Measurements from ENCODE around the gene ATL1.

ATL1 gene

GRCh38 chr14:50520947-50521815, 38.8 kb upstream of the ATL1 start:
- no peak overlapping the region for H3K27ac ChIP-seq (replicated peaks; ENCODE audit: low read length)
- WGBS, 2 donors (ENCODE audit: extremely low coverage in 2 of 2, insufficient read length in 2 of 2, insufficient replicate concordance in 1 of 2), result no CpG with 5 or more reads among the region's 5 CpGs
- no peak overlapping the region for H4K91ac ChIP-seq (ENCODE audit: low read depth, low read length, poor library complexity)
- no peak overlapping the region for H4K8ac ChIP-seq (ENCODE audit: low read depth, low read length)
- peaks cover 0 to 20% of the 10 kb centered on the region in 2 donors for H3K9me3 ChIP-seq (replicated peaks in 1 of 2; ENCODE audit: control insufficient read depth in 2 of 2, insufficient read depth in 1 of 2, low read depth in 1 of 2, low read length in 2 of 2)
- H3K9ac ChIP-seq (ENCODE audit: low read depth, low read length, poor library complexity), result no peak overlapping the region
- no peak overlapping the region for H2BK12ac ChIP-seq (ENCODE audit: low read length)
- H2AFZ ChIP-seq (ENCODE audit: low read length), result no peak overlapping the region
- no peak overlapping the region for H3K23ac ChIP-seq (ENCODE audit: low read depth, low read length, poor library complexity)
- H3K14ac ChIP-seq (ENCODE audit: low read length), result no peak overlapping the region
- H3K27me3 ChIP-seq (ENCODE audit: control insufficient read depth in 3 of 3, insufficient read depth in 3 of 3, low read depth in 1 of 3, low read length in 3 of 3), result no peaks in the 10 kb centered on the region
- no peak overlapping the region for H2BK5ac ChIP-seq (ENCODE audit: low read length)
- no peak overlapping the region for H3K4me2 ChIP-seq (ENCODE audit: insufficient read depth, low read length, poor library complexity, severe bottlenecking)
- no peak overlapping the region for H3K4ac ChIP-seq (ENCODE audit: low read length)
- no peak overlapping the region for H2BK120ac ChIP-seq (ENCODE audit: low read depth, low read length)
- DNase-seq (ENCODE audit: low spot score), result no peak
- H3K4me3 ChIP-seq (ENCODE audit: low read length in 2 of 2), result no peak overlapping the region
- H2AK5ac ChIP-seq (ENCODE audit: low read depth, low read length), result no peak overlapping the region
- H3K79me1 ChIP-seq (ENCODE audit: low read depth, low read length), result peaks cover 7% of the 10 kb centered on the region
- H3K4me1 ChIP-seq (ENCODE audit: control insufficient read depth in 2 of 2, insufficient read depth in 1 of 2, low read depth in 1 of 2, low read length in 2 of 2), result peaks cover 0 to 4% of the 10 kb centered on the region in 2 donors
- H3K36me3 ChIP-seq (replicated peaks in 1 of 2; ENCODE audit: control insufficient read depth in 2 of 2, insufficient read depth in 2 of 2, low read length in 2 of 2), result peaks cover 0 to 52% of the 10 kb centered on the region in 2 donors
- H3K18ac ChIP-seq (ENCODE audit: low read length), result no peak overlapping the region
- no peak overlapping the region for H2BK15ac ChIP-seq (ENCODE audit: low read length)

DNA sequence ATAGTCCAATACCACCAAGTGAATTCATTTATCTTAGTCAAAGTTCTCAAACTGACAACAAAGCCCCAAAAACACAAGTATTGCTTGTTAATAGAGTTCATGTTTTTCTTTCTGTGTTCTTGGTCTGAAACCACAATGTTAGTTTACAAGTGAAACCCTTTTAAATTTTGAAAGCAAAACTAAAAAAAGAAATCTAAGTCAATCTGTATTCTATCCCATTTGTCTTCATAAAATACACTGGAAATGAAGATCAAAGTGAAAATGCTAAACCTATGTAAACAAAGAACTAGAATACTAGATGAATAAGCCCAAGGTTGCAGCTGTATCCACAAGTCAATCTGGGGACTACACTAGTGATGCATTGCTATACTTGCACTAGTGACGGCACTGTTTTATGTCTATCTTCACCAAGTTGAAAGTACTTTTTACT, 38.0 kb upstream of the ATL1 start:
- Histone ChIP-seq H2BK120ac (ENCODE audit: low read depth, low read length) (no peak overlapping the region), H3K18ac (ENCODE audit: low read length) (no peak overlapping the region), H3K4me2 (ENCODE audit: insufficient read depth, low read length, poor library complexity, severe bottlenecking) (no peak overlapping the region), H3K4me1 (ENCODE audit: control insufficient read depth in 2 of 2, insufficient read depth in 1 of 2, low read depth in 1 of 2, low read length in 2 of 2) (peaks cover 0 to 4% of the 10 kb centered on the region in 2 donors), H3K14ac (ENCODE audit: low read length) (no peak overlapping the region), H3K23ac (ENCODE audit: low read depth, low read length, poor library complexity) (no peak overlapping the region), H2AK5ac (ENCODE audit: low read depth, low read length) (no peak overlapping the region), H3K79me1 (ENCODE audit: low read depth, low read length) (peaks cover 7% of the 10 kb centered on the region), H2BK15ac (ENCODE audit: low read length) (no peak overlapping the region), H3K4me3 (ENCODE audit: low read length in 2 of 2) (no peak overlapping the region), H3K9me3 (replicated peaks in 1 of 2; ENCODE audit: control insufficient read depth in 2 of 2, insufficient read depth in 1 of 2, low read depth in 1 of 2, low read length in 2 of 2) (peaks cover 0 to 20% of the 10 kb centered on the region in 2 donors), H2AFZ (ENCODE audit: low read length) (no peak overlapping the region), H4K8ac (ENCODE audit: low read depth, low read length) (no peak overlapping the region), H2BK12ac (ENCODE audit: low read length) (no peak overlapping the region), H4K91ac (ENCODE audit: low read depth, low read length, poor library complexity) (no peak overlapping the region), H3K27ac (replicated peaks; ENCODE audit: low read length) (no peak overlapping the region), H2BK5ac (ENCODE audit: low read length) (no peak overlapping the region), H3K9ac (ENCODE audit: low read depth, low read length, poor library complexity) (no peak overlapping the region), H3K4ac (ENCODE audit: low read length) (no peak overlapping the region), H3K27me3 (ENCODE audit: control insufficient read depth in 3 of 3, insufficient read depth in 3 of 3, low read depth in 1 of 3, low read length in 3 of 3) (no peaks in the 10 kb centered on the region), H3K36me3 (replicated peaks in 1 of 2; ENCODE audit: control insufficient read depth in 2 of 2, insufficient read depth in 2 of 2, low read length in 2 of 2) (peaks cover 0 to 59% of the 10 kb centered on the region in 2 donors)
- no CpG with 5 or more reads among the region's 1 CpG for WGBS, 2 donors (ENCODE audit: extremely low coverage in 2 of 2, insufficient read length in 2 of 2, insufficient replicate concordance in 1 of 2)
- no peak for DNase-seq (ENCODE audit: low spot score)

DNA sequence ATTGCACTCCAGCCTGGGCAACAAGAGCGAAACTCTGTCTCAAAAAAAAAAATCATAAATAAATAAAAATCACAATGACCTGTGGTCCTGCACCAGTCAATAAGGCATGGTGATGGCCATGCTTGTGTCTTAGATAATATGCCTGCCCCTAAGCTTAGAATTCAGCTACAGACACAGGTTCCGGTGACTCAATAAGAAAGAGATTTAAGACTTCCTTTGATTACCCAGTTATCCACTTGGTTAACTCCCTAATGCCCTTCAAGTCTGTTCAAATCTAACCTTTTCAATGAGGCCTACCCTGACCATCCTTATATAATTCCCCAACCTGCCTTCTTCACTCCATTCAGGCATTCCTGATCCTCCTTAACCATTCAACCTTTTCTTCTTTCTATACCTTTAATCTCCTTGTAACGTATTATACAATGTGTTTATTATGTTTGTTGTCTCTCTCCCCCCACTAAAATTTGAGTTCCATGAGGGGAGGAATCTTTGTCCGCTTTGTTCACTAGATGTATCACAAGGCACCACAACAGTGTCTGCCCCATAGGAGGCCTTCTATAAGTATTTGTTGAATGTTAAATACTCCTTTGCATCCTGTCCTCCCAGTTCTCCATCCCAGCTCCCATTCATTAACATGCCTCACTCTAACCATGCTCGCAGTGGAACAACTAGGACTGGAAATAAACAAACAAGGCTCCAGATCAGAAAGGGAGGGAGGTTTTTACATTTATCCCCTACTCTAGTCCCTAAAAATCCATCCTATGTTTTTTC, 36.5 kb upstream of the ATL1 start:
- H3K79me1 ChIP-seq (ENCODE audit: low read depth, low read length), result peaks cover 3% of the 10 kb centered on the region
- no peak overlapping the region for H2AK5ac ChIP-seq (ENCODE audit: low read depth, low read length)
- no peak overlapping the region for H3K9ac ChIP-seq (ENCODE audit: low read depth, low read length, poor library complexity)
- no peak overlapping the region for H2BK15ac ChIP-seq (ENCODE audit: low read length)
- H3K14ac ChIP-seq (ENCODE audit: low read length), result no peak overlapping the region
- H2BK12ac ChIP-seq (ENCODE audit: low read length), result no peak overlapping the region
- no peak overlapping the region for H3K4me2 ChIP-seq (ENCODE audit: insufficient read depth, low read length, poor library complexity, severe bottlenecking)
- H3K4me1 ChIP-seq (ENCODE audit: control insufficient read depth in 2 of 2, insufficient read depth in 1 of 2, low read depth in 1 of 2, low read length in 2 of 2), result peaks cover 0 to 4% of the 10 kb centered on the region in 2 donors
- no peak overlapping the region for H2BK5ac ChIP-seq (ENCODE audit: low read length)
- H3K4ac ChIP-seq (ENCODE audit: low read length), result no peak overlapping the region
- no peak for DNase-seq (ENCODE audit: low spot score)
- WGBS, 2 donors (ENCODE audit: extremely low coverage in 2 of 2, insufficient read length in 2 of 2, insufficient replicate concordance in 1 of 2), result no CpG with 5 or more reads among the region's 5 CpGs
- H4K91ac ChIP-seq (ENCODE audit: low read depth, low read length, poor library complexity), result no peak overlapping the region
- H3K27me3 ChIP-seq (ENCODE audit: control insufficient read depth in 3 of 3, insufficient read depth in 3 of 3, low read depth in 1 of 3, low read length in 3 of 3), result no peaks in the 10 kb centered on the region
- no peak overlapping the region for H3K18ac ChIP-seq (ENCODE audit: low read length)
- no peak overlapping the region for H3K27ac ChIP-seq (replicated peaks; ENCODE audit: low read length)
- H3K23ac ChIP-seq (ENCODE audit: low read depth, low read length, poor library complexity), result no peak overlapping the region
- H3K9me3 ChIP-seq (replicated peaks in 1 of 2; ENCODE audit: control insufficient read depth in 2 of 2, insufficient read depth in 1 of 2, low read depth in 1 of 2, low read length in 2 of 2), result peaks cover 0 to 15% of the 10 kb centered on the region in 2 donors
- H3K4me3 ChIP-seq (ENCODE audit: low read length in 2 of 2), result no peak overlapping the region
- H4K8ac ChIP-seq (ENCODE audit: low read depth, low read length), result no peak overlapping the region
- peaks cover 0 to 61% of the 10 kb centered on the region in 2 donors for H3K36me3 ChIP-seq (replicated peaks in 1 of 2; ENCODE audit: control insufficient read depth in 2 of 2, insufficient read depth in 2 of 2, low read length in 2 of 2)
- no peak overlapping the region for H2AFZ ChIP-seq (ENCODE audit: low read length)
- no peak overlapping the region for H2BK120ac ChIP-seq (ENCODE audit: low read depth, low read length)

DNA sequence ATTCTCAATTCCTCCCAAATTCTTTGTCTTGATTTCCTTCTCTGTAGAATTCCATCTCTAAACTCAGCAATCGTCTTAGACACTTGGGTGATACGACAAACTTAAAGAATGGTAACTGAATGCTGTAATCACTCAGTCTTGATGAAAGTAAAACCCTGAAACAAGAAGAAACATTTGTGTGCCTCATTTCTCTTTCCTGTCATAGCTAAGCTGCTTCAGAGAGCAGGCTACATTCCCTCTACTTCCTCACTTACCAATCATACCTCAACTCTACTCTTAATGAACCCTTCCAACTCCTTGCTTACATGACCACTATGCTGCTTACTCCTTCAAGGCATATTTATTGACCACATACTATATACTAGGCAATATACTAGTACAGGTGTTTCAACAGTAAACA, 35.9 kb upstream of the ATL1 start:
- no peak overlapping the region for H2BK12ac ChIP-seq (ENCODE audit: low read length)
- no peak overlapping the region for H3K14ac ChIP-seq (ENCODE audit: low read length)
- H3K27ac ChIP-seq (replicated peaks; ENCODE audit: low read length), result no peak overlapping the region
- no peak overlapping the region for H2AFZ ChIP-seq (ENCODE audit: low read length)
- H2BK120ac ChIP-seq (ENCODE audit: low read depth, low read length), result no peak overlapping the region
- H3K4me2 ChIP-seq (ENCODE audit: insufficient read depth, low read length, poor library complexity, severe bottlenecking), result no peak overlapping the region
- no peak overlapping the region for H2BK5ac ChIP-seq (ENCODE audit: low read length)
- H3K79me1 ChIP-seq (ENCODE audit: low read depth, low read length), result peaks cover 3% of the 10 kb centered on the region
- H3K36me3 ChIP-seq (replicated peaks in 1 of 2; ENCODE audit: control insufficient read depth in 2 of 2, insufficient read depth in 2 of 2, low read length in 2 of 2), result peaks cover 0 to 64% of the 10 kb centered on the region in 2 donors
- H4K8ac ChIP-seq (ENCODE audit: low read depth, low read length), result no peak overlapping the region
- H4K91ac ChIP-seq (ENCODE audit: low read depth, low read length, poor library complexity), result no peak overlapping the region
- no peak for DNase-seq (ENCODE audit: low spot score)
- peaks cover 0 to 15% of the 10 kb centered on the region in 2 donors for H3K9me3 ChIP-seq (replicated peaks in 1 of 2; ENCODE audit: control insufficient read depth in 2 of 2, insufficient read depth in 1 of 2, low read depth in 1 of 2, low read length in 2 of 2)
- no peaks in the 10 kb centered on the region for H3K27me3 ChIP-seq (ENCODE audit: control insufficient read depth in 3 of 3, insufficient read depth in 3 of 3, low read depth in 1 of 3, low read length in 3 of 3)
- peaks cover 0 to 4% of the 10 kb centered on the region in 2 donors for H3K4me1 ChIP-seq (ENCODE audit: control insufficient read depth in 2 of 2, insufficient read depth in 1 of 2, low read depth in 1 of 2, low read length in 2 of 2)
- H3K4ac ChIP-seq (ENCODE audit: low read length), result no peak overlapping the region
- H2BK15ac ChIP-seq (ENCODE audit: low read length), result no peak overlapping the region
- H3K4me3 ChIP-seq (ENCODE audit: low read length in 2 of 2), result no peak overlapping the region
- no CpG with 5 or more reads among the region's 2 CpGs for WGBS, 2 donors (ENCODE audit: extremely low coverage in 2 of 2, insufficient read length in 2 of 2, insufficient replicate concordance in 1 of 2)
- no peak overlapping the region for H3K9ac ChIP-seq (ENCODE audit: low read depth, low read length, poor library complexity)
- H3K18ac ChIP-seq (ENCODE audit: low read length), result no peak overlapping the region
- no peak overlapping the region for H2AK5ac ChIP-seq (ENCODE audit: low read depth, low read length)
- no peak overlapping the region for H3K23ac ChIP-seq (ENCODE audit: low read depth, low read length, poor library complexity)

All from neuronal stem cell (in vitro differentiated cells).